Stimulated activated CD8-positive, alpha-beta memory T cell treated with anti-CD3 and anti-CD28 coated beads, Interleukin-15, amount 100 ng/mL, for 1 hour (primary cell): Measurements from ENCODE around the gene ABRAXAS1.
"Not testable (repeated sequence)": the region's sequence is repeated elsewhere in the genome, so short reads cannot be mapped to it uniquely, and the experiment has no call there.

Source experiments
- DNase-seq: peaks from one replicate; pipeline ENCODE4 v3.0.0-alpha.2; 2020; ENCODE audit warnings: low read depth

Gene ABRAXAS1

GRCh38 chr4:83484500-83485461, at the start of gene ABRAXAS1:
Gene ABRAXAS1, minus strand, starts transcription at chr4:83485100. Its CDS starts 28 bp downstream, at chr4:83485072.
- DNase-seq, result peak; percentile 87

- DNase-seq, result no peak
Observed at GRCh38 chr4:83527671-83528070, 42.8 kb upstream of the ABRAXAS1 start.

- DNase-seq, result no peak
Observed at GRCh38 chr4:83522239-83522638, 37.3 kb upstream of the ABRAXAS1 start.

- DNase-seq, result no peak
Observed at GRCh38 chr4:83516042-83516772, 31.3 kb upstream of the ABRAXAS1 start.

GRCh38 chr4:83510442-83510841, 25.5 kb upstream of the ABRAXAS1 start:
- DNase-seq, result no peak

- not testable (repeated sequence) for DNase-seq
Observed at GRCh38 chr4:83509156-83509585, 24.3 kb upstream of the ABRAXAS1 start.

- no peak for DNase-seq
Observed at GRCh38 chr4:83504996-83505395, 20.1 kb upstream of the ABRAXAS1 start.

- no peak for DNase-seq
Observed at GRCh38 chr4:83504503-83504902, 19.6 kb upstream of the ABRAXAS1 start.

- no peak for DNase-seq
Observed at GRCh38 chr4:83503974-83504373, 19.1 kb upstream of the ABRAXAS1 start.

GRCh38 chr4:83501671-83502070, 16.8 kb upstream of the ABRAXAS1 start:
- not testable (repeated sequence) for DNase-seq

GRCh38 chr4:83498187-83498586, 13.3 kb upstream of the ABRAXAS1 start:
- DNase-seq, result no peak

- DNase-seq, result not testable (repeated sequence)
Observed at GRCh38 chr4:83496085-83496917, 11.4 kb upstream of the ABRAXAS1 start.

GRCh38 chr4:83490876-83491450, 6.1 kb upstream of the ABRAXAS1 start:
- no peak for DNase-seq

GRCh38 chr4:83489711-83490326, 4.9 kb upstream of the ABRAXAS1 start:
- DNase-seq, result no peak

GRCh38 chr4:83486457-83487129, 1.7 kb upstream of the ABRAXAS1 start:
- no peak for DNase-seq

- no peak for DNase-seq
Observed at GRCh38 chr4:83473966-83474365, 10.9 kb downstream of the ABRAXAS1 start.

GRCh38 chr4:83473423-83473822, 11.5 kb downstream of the ABRAXAS1 start:
- DNase-seq, result no peak

- no peak for DNase-seq
Observed at GRCh38 chr4:83456184-83456501, 28.8 kb downstream of the ABRAXAS1 start.

GRCh38 chr4:83455281-83456183, 29.4 kb downstream of the ABRAXAS1 start, which contains the start of the genes HELQ and MRPS18C:
Gene HELQ, minus strand, starts transcription at chr4:83455823. Its CDS starts 130 bp downstream, at chr4:83455693.
Gene MRPS18C, plus strand, starts transcription at chr4:83456058. Its CDS starts 20 bp downstream, at chr4:83456078.
- peak; percentile 83 for DNase-seq
